ENCODE data around the gene ZNF76.
"Not testable (repeated sequence)": the region's sequence is repeated elsewhere in the genome, so short reads cannot be mapped to it uniquely, and the experiment has no call there.

- TF ChIP-seq, protein P1, sequence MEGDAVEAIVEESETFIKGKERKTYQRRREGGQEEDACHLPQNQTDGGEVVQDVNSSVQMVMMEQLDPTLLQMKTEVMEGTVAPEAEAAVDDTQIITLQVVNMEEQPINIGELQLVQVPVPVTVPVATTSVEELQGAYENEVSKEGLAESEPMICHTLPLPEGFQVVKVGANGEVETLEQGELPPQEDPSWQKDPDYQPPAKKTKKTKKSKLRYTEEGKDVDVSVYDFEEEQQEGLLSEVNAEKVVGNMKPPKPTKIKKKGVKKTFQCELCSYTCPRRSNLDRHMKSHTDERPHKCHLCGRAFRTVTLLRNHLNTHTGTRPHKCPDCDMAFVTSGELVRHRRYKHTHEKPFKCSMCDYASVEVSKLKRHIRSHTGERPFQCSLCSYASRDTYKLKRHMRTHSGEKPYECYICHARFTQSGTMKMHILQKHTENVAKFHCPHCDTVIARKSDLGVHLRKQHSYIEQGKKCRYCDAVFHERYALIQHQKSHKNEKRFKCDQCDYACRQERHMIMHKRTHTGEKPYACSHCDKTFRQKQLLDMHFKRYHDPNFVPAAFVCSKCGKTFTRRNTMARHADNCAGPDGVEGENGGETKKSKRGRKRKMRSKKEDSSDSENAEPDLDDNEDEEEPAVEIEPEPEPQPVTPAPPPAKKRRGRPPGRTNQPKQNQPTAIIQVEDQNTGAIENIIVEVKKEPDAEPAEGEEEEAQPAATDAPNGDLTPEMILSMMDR (IDR thresholded peaks at IDR 0.05; ENCODE audit: low read depth, low read length, missing input control): peak; percentile 11
- TF ChIP-seq RAD21 (IDR thresholded peaks at IDR 0.05) (peak; percentile 34 to 60), SP1 (IDR thresholded peaks at IDR 0.05) (peak; percentile 83)
- TF ChIP-seq GABPA (IDR thresholded peaks at IDR 0.05 in 1 of 2, conservative IDR thresholded peaks at IDR 0.05 in 1 of 2): not testable (repeated sequence)
- TF ChIP-seq, protein P2, sequence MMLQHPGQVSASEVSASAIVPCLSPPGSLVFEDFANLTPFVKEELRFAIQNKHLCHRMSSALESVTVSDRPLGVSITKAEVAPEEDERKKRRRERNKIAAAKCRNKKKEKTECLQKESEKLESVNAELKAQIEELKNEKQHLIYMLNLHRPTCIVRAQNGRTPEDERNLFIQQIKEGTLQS (IDR thresholded peaks at IDR 0.05): not testable (repeated sequence)
Measured at GRCh38 chr6:35332074-35332887, 72.7 kb downstream of the ZNF76 start.

All from liver (tissue), 3 donors.